GM23248 (cell line): ENCODE results near the gene DDX10. TPM values are rescaled to one million over a fixed set of nuclear protein-coding genes. Genes with fewer than 3 reads are reported as not detected.

Source experiments
- DNase-seq: peaks from one replicate; pipeline ENCODE4 v3.0.0-alpha.2; 2015
- H2AFZ ChIP-seq: fragments of 200-600 bp; sonication (generic); 2 replicates; pipeline ENCODE4 v1.6.1; 2016; ENCODE audit warnings: antibody characterized with exemption
- H3F3A ChIP-seq: fragments of 200-600 bp; sonication (generic); 2 replicates; pipeline ENCODE4 v1.6.1; 2016; ENCODE audit warnings: mild to moderate bottlenecking, antibody characterized with exemption, mixed run types; ENCODE audit not compliant: insufficient read depth
- H3K27ac ChIP-seq: fragments of 200-600 bp; sonication (generic); 2 replicates; pipeline ENCODE4 v1.5.1; 2016; ENCODE audit warnings: mild to moderate bottlenecking
- H3K27me3 ChIP-seq: fragments of 200-600 bp; sonication (generic); replicated peaks from 2 replicates; pipeline ENCODE4 v1.6.1; 2016; ENCODE audit warnings: mild to moderate bottlenecking; ENCODE audit not compliant: insufficient read depth
- H3K36me3 ChIP-seq: fragments of 200-600 bp; sonication (generic); 2 replicates; pipeline ENCODE4 v1.6.1; 2016; ENCODE audit warnings: low read depth, mild to moderate bottlenecking
- H3K4me1 ChIP-seq: fragments of 200-600 bp; sonication (generic); 2 replicates; pipeline ENCODE4 v1.6.1; 2016; ENCODE audit warnings: mild to moderate bottlenecking; ENCODE audit not compliant: insufficient read depth
- H3K4me2 ChIP-seq: fragments of 200-600 bp; sonication (generic); one replicate; pipeline ENCODE4 v1.6.1; 2016; ENCODE audit warnings: mild to moderate bottlenecking; ENCODE audit not compliant: unreplicated experiment
- H3K4me3 ChIP-seq: fragments of 200-600 bp; sonication (generic); 2 replicates; pipeline ENCODE4 v1.5.1; 2016; ENCODE audit warnings: mild to moderate bottlenecking
- H3K79me2 ChIP-seq: fragments of 200-600 bp; sonication (generic); 2 replicates; pipeline ENCODE4 v1.6.1; 2016; ENCODE audit warnings: mild to moderate bottlenecking; ENCODE audit not compliant: insufficient read depth
- H3K9ac ChIP-seq: fragments of 200-600 bp; sonication (generic); 2 replicates; pipeline ENCODE4 v1.6.1; 2016; ENCODE audit warnings: mild to moderate bottlenecking
- H3K9me2 ChIP-seq: fragments of 200-600 bp; sonication (generic); 2 replicates; pipeline ENCODE4 v1.6.1; 2016; ENCODE audit warnings: mixed run types, mild to moderate bottlenecking, moderate library complexity; ENCODE audit not compliant: insufficient read depth
- H3K9me3 ChIP-seq: fragments of 200-600 bp; sonication (generic); one replicate; pipeline ENCODE4 v1.6.1; 2017; ENCODE audit warnings: low read depth
- H4K20me1 ChIP-seq: fragments of 200-600 bp; sonication (generic); 2 replicates; pipeline ENCODE4 v1.6.0; 2016; ENCODE audit not compliant: insufficient read depth
- EZH2 ChIP-seq: fragments of 200-600 bp; sonication (generic); IDR thresholded peaks from 2 replicates; pipeline ENCODE4 v1.6.1; 2018; ENCODE audit warnings: antibody characterized with exemption, mild to moderate bottlenecking; ENCODE audit not compliant: insufficient read depth, poor library complexity, severe bottlenecking
- EZH2phosphoT487 ChIP-seq: fragments of 200-600 bp; sonication (generic); IDR thresholded peaks from 2 replicates; pipeline ENCODE4 v1.6.1; 2018; ENCODE audit warnings: antibody characterized with exemption, moderate library complexity, mild to moderate bottlenecking, low read depth; ENCODE audit not compliant: insufficient read depth
- WGBS, 2 experiments: methylation state at CpG; one replicate each; pipeline ENCODE4 v1.1.6; 2015 to 2017; ENCODE audit warnings: low lambda C conversion rate in 2 of 2, low coverage in 1 of 2; ENCODE audit errors: missing lambda C conversion rate in 2 of 2; 5-methylcytosine and 5-hydroxymethylcytosine counted together
- in situ Hi-C: fragments of 300-500 bp; cut with MboI; formaldehyde crosslinking; loops from 2 replicates; pipeline ENCODE4 v1.15.0; 2020
- polyA plus RNA-seq: library from polyadenylated mRNA; unstranded; fragments of >200 nt; fragmentation: Nextera tagmentation; extraction: Ambion mirVana; gene quantifications from 2 replicates; pipeline ENCODE4 v1.2.1, GENCODE V29; 2016
- total RNA-seq: library from RNA; depleted of rRNA; stranded (reverse); fragments of >200 nt; shearing (Covaris generic); gene quantifications from 2 replicates; pipeline ENCODE4 v1.2.3, GENCODE V29; 2014

The DDX10 gene
- total and polyA plus RNA-seq, 2 experiments from 2014 or later, result 23.6 to 31.2 TPM

- no peaks in the 10 kb centered on the region for H3K27me3 ChIP-seq
- no peak overlapping the region for H3K4me3 ChIP-seq
- in situ Hi-C loops, result no loop called here
- H3K9me3 ChIP-seq, result peaks cover 3% of the 10 kb centered on the region
- H4K20me1 ChIP-seq, result no peaks in the 10 kb centered on the region
- H3K4me2 ChIP-seq, result no peak overlapping the region
- H3K9ac ChIP-seq, result no peak overlapping the region
- peak; percentile 87 for DNase-seq
- H2AFZ ChIP-seq, result no peak overlapping the region
- H3K36me3 ChIP-seq, result no peaks in the 10 kb centered on the region
- no peaks in the 10 kb centered on the region for H3K9me2 ChIP-seq
- H3F3A ChIP-seq, result no peaks in the 10 kb centered on the region
- no peaks in the 10 kb centered on the region for H3K4me1 ChIP-seq
- 49 to 50% methylated on average over 5 of the region's 5 CpGs for WGBS, 2 experiments
- H3K27ac ChIP-seq, result no peak overlapping the region
- TF ChIP-seq EZH2 (no peak), EZH2phosphoT487 (no peak)
- no peaks in the 10 kb centered on the region for H3K79me2 ChIP-seq
These were observed 9.8 kb upstream of the DDX10 start for GRCh38 chr11:108654994-108655631.

- 0 out of 2 replicates have a peak, but pooled peaks cover 6% of the 10 kb centered on the region for H3K4me1 ChIP-seq
- 91% methylated on average over 4 of the region's 4 CpGs for WGBS, 2 experiments
- TF ChIP-seq EZH2 (no peak), EZH2phosphoT487 (no peak)
These were observed 2.2 kb upstream of the DDX10 start for GRCh38 chr11:108662700-108663099.

GRCh38 chr11:108663154-108663877, 1.6 kb upstream of the DDX10 start:
- Histone ChIP-seq H3K4me3 (no peak overlapping the region), H2AFZ (peak overlapping the region; percentile 97; the same call in 1 of the 2 replicates), H4K20me1 (no peaks in the 10 kb centered on the region), H3K27ac (no peak overlapping the region), H3K9me3 (no peaks in the 10 kb centered on the region), H3K79me2 (peaks cover 34% of the 10 kb centered on the region), H3K9ac (no peak overlapping the region), H3K4me2 (no peak overlapping the region), H3K4me1 (0 out of 2 replicates have a peak, but pooled peaks cover 6% of the 10 kb centered on the region), H3F3A (no peaks in the 10 kb centered on the region), H3K9me2 (no peaks in the 10 kb centered on the region), H3K27me3 (no peaks in the 10 kb centered on the region), H3K36me3 (no peaks in the 10 kb centered on the region)
- TF ChIP-seq EZH2 (no peak), EZH2phosphoT487 (no peak)
- 64 to 80% methylated on average over 5 of the region's 5 CpGs for WGBS, 2 experiments
- in situ Hi-C loops, result no loop called here
- DNase-seq, result no peak

More at GRCh38 chr11:108662700-108663099, 2.2 kb upstream of the DDX10 start:
- Histone ChIP-seq H3K79me2 (peaks cover 28% of the 10 kb centered on the region), H3F3A (no peaks in the 10 kb centered on the region), H3K27ac (no peak overlapping the region), H3K9ac (no peak overlapping the region), H3K27me3 (no peaks in the 10 kb centered on the region), H4K20me1 (no peaks in the 10 kb centered on the region), H3K4me3 (no peak overlapping the region), H3K4me2 (no peak overlapping the region), H2AFZ (no peak overlapping the region), H3K9me3 (no peaks in the 10 kb centered on the region), H3K36me3 (no peaks in the 10 kb centered on the region), H3K9me2 (no peaks in the 10 kb centered on the region)
- no peak for DNase-seq
- in situ Hi-C loops, result no loop called here

GRCh38 chr11:108666373-108666772, 1.5 kb downstream of the DDX10 start:
- Histone ChIP-seq H4K20me1 (no peaks in the 10 kb centered on the region), H2AFZ (no peak overlapping the region), H3K36me3 (no peaks in the 10 kb centered on the region), H3K4me1 (0 out of 2 replicates have a peak, but pooled peaks cover 6% of the 10 kb centered on the region), H3K79me2 (peaks cover 64% of the 10 kb centered on the region), H3F3A (no peaks in the 10 kb centered on the region), H3K27ac (no peak overlapping the region), H3K9ac (no peak overlapping the region), H3K4me3 (peak overlapping the region; percentile 87), H3K9me3 (no peaks in the 10 kb centered on the region), H3K4me2 (peak overlapping the region; percentile 82), H3K9me2 (no peaks in the 10 kb centered on the region), H3K27me3 (no peaks in the 10 kb centered on the region)
- in situ Hi-C loops, result no loop called here
- 98 to 100% methylated on average over 7 of the region's 7 CpGs for WGBS, 2 experiments
- no peak for TF ChIP-seq EZH2
- TF ChIP-seq EZH2phosphoT487, result no peak
- peak; percentile 11 for DNase-seq
